ENCODE data around the gene PLXDC1.

DNA sequence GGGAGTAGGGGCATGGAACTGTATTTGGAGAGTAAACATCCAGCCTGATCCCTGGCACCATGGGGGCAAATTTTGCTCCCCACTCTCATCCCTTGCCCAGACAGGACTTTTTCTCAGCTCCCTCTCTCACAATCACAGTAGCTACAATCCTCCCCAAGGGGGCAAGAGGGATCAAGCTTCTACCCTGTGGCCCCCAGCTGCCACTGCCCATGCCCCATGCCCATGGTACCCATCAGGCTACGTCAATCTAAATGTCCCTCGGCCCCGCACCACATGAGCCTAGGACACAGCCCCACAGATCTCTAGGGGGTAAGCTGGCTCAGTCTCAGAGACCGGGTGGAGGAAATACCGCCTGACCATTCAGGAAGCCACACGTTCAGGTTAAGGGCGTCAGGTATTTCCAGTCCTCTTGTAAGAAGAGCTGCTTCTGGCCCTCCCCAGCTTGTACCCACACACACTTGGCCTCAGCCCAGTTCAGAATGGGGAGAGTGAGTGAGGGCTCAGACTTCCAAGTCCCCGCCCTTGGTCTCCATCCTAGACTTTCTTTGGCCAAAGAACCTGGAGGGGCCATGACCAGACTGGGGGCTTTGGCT lies 44.2 kb upstream of the PLXDC1 start:
- TF ChIP-seq, protein P1, sequence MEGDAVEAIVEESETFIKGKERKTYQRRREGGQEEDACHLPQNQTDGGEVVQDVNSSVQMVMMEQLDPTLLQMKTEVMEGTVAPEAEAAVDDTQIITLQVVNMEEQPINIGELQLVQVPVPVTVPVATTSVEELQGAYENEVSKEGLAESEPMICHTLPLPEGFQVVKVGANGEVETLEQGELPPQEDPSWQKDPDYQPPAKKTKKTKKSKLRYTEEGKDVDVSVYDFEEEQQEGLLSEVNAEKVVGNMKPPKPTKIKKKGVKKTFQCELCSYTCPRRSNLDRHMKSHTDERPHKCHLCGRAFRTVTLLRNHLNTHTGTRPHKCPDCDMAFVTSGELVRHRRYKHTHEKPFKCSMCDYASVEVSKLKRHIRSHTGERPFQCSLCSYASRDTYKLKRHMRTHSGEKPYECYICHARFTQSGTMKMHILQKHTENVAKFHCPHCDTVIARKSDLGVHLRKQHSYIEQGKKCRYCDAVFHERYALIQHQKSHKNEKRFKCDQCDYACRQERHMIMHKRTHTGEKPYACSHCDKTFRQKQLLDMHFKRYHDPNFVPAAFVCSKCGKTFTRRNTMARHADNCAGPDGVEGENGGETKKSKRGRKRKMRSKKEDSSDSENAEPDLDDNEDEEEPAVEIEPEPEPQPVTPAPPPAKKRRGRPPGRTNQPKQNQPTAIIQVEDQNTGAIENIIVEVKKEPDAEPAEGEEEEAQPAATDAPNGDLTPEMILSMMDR (IDR thresholded peaks at IDR 0.05 in 8 of 11, conservative IDR thresholded peaks at IDR 0.05 in 3 of 11): no peak
- no peak for TF ChIP-seq POLR2A (IDR thresholded peaks at IDR 0.05)
